ENCODE measurements around the gene CIB4.

DNA sequence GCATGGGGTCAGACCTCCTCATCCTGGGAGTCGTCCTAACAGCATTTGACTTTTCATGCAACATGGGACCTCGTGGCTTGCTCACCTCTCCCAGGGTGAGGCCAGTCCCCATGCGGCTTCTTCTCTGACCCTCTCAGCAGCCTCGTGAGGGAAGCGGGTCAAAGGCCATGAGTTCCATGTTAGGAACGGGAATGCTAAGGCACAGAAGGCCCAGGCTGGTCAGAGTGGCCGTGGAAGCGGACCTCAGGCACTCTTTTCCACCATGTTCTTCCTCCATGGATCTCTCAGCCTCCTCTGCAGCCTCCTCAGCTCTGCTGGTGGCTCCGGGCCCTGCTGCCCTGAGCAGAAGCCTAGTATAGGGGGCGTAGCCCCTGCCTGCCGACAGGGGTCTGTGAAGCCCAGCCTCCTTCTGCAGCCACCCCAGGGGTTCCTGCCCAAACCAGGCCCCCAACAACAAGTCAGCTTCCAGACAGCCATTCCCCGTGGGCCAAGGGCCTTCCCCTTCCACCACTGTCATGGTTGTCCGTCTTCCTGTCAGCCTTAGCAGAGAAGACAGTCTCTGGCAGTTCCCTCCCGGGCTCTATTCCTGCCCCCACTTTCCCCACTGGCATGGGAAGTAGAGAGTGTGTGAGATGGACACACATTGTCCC, 103.2 kb downstream of the CIB4 start:
- TF ChIP-seq, protein P1, sequence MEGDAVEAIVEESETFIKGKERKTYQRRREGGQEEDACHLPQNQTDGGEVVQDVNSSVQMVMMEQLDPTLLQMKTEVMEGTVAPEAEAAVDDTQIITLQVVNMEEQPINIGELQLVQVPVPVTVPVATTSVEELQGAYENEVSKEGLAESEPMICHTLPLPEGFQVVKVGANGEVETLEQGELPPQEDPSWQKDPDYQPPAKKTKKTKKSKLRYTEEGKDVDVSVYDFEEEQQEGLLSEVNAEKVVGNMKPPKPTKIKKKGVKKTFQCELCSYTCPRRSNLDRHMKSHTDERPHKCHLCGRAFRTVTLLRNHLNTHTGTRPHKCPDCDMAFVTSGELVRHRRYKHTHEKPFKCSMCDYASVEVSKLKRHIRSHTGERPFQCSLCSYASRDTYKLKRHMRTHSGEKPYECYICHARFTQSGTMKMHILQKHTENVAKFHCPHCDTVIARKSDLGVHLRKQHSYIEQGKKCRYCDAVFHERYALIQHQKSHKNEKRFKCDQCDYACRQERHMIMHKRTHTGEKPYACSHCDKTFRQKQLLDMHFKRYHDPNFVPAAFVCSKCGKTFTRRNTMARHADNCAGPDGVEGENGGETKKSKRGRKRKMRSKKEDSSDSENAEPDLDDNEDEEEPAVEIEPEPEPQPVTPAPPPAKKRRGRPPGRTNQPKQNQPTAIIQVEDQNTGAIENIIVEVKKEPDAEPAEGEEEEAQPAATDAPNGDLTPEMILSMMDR (IDR thresholded peaks at IDR 0.05) = no peak
- TF ChIP-seq POLR2A (IDR thresholded peaks at IDR 0.05) = no peak
- TF ChIP-seq POLR2AphosphoS5 (IDR thresholded peaks at IDR 0.05; ENCODE audit: insufficient read depth in 1 of 2, low read depth in 1 of 2) = no peak

Data from vagina (tissue), 2 donors.